ENCODE results near the gene TMC1.

Gene TMC1

GRCh38 chr9:72775570-72775969 is 254.2 kb downstream of the TMC1 start:
- Histone ChIP-seq H3K79me2 (ENCODE audit: insufficient read depth, low read length) (no peaks in the 10 kb centered on the region), H3K27ac (ENCODE audit: low read length) (no peak overlapping the region), H3K4me2 (ENCODE audit: insufficient read depth, low read length) (no peak overlapping the region), H3K9me3 (ENCODE audit: insufficient read depth, low read length, severe bottlenecking) (no peaks in the 10 kb centered on the region), H2AFZ (ENCODE audit: low read depth, low read length) (no peak overlapping the region), H4K20me1 (ENCODE audit: insufficient read depth, low read length) (no peaks in the 10 kb centered on the region), H3K9ac (ENCODE audit: low read depth, low read length) (no peak overlapping the region), H3K4me3 (ENCODE audit: low read depth in 1 of 2, low read length in 2 of 2) (no peak overlapping the region), H3K36me3 (ENCODE audit: insufficient read depth, low read length) (no peaks in the 10 kb centered on the region), H3K4me1 (ENCODE audit: insufficient read depth, low read length) (no peaks in the 10 kb centered on the region), H3K27me3 (ENCODE audit: insufficient read depth, low read length, poor library complexity) (no peaks in the 10 kb centered on the region)
- no peak for DNase-seq
- no peak for TF ChIP-seq CTCF (IDR thresholded peaks at IDR 0.05; ENCODE audit: borderline replicate concordance, extremely low read depth, low read length, poor library complexity, severe bottlenecking)
- TF ChIP-seq EZH2 (IDR thresholded peaks at IDR 0.05; ENCODE audit: borderline replicate concordance, low read depth, low read length, severe bottlenecking): no peak
- ATAC-seq (ENCODE audit: insufficient read depth, low read depth): no peak

- H3K36me3 ChIP-seq (ENCODE audit: insufficient read depth, low read length): no peaks in the 10 kb centered on the region
- H3K27ac ChIP-seq (ENCODE audit: low read length): no peak overlapping the region
- H3K4me3 ChIP-seq (ENCODE audit: low read depth in 1 of 2, low read length in 2 of 2): no peak overlapping the region
- H3K9ac ChIP-seq (ENCODE audit: low read depth, low read length): no peak overlapping the region
- no peaks in the 10 kb centered on the region for H3K9me3 ChIP-seq (ENCODE audit: insufficient read depth, low read length, severe bottlenecking)
- no peak overlapping the region for H2AFZ ChIP-seq (ENCODE audit: low read depth, low read length)
- no peaks in the 10 kb centered on the region for H3K27me3 ChIP-seq (ENCODE audit: insufficient read depth, low read length, poor library complexity)
- DNase-seq: no peak
- TF ChIP-seq EZH2 (IDR thresholded peaks at IDR 0.05; ENCODE audit: borderline replicate concordance, low read depth, low read length, severe bottlenecking): no peak
- no peak for TF ChIP-seq CTCF (IDR thresholded peaks at IDR 0.05; ENCODE audit: borderline replicate concordance, extremely low read depth, low read length, poor library complexity, severe bottlenecking)
- H3K4me2 ChIP-seq (ENCODE audit: insufficient read depth, low read length): no peak overlapping the region
- no peak for ATAC-seq (ENCODE audit: insufficient read depth, low read depth)
- H4K20me1 ChIP-seq (ENCODE audit: insufficient read depth, low read length): no peaks in the 10 kb centered on the region
- no peaks in the 10 kb centered on the region for H3K4me1 ChIP-seq (ENCODE audit: insufficient read depth, low read length)
- H3K79me2 ChIP-seq (ENCODE audit: insufficient read depth, low read length): no peaks in the 10 kb centered on the region
Observed at GRCh38 chr9:72779614-72780013, 258.2 kb downstream of the TMC1 start.

DNA sequence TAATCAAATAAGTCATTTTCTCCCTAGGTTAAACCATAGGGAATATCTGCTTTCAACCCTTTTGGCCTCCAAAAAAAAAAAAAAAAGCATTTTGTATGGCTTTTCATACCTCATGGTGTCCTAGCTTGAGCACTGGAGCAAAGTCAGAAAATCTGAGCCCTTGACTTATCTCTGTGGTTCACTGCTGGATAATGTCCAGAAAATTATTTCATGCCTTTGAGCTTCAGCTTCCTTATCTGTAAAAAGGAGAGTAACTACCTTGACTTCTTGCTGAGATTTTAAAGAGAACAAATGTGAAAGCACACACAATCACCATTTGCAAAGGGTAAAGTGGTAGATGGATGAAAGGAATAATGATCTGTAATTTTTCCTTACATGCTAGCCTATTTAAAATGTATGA is 265.5 kb downstream of the TMC1 start:
- Histone ChIP-seq H3K9ac (ENCODE audit: low read depth, low read length) (no peak overlapping the region), H3K27me3 (ENCODE audit: insufficient read depth, low read length, poor library complexity) (peaks cover 3% of the 10 kb centered on the region), H3K4me2 (ENCODE audit: insufficient read depth, low read length) (no peak overlapping the region), H3K4me1 (ENCODE audit: insufficient read depth, low read length) (no peaks in the 10 kb centered on the region), H3K9me3 (ENCODE audit: insufficient read depth, low read length, severe bottlenecking) (no peaks in the 10 kb centered on the region), H3K27ac (ENCODE audit: low read length) (no peak overlapping the region), H4K20me1 (ENCODE audit: insufficient read depth, low read length) (no peaks in the 10 kb centered on the region), H2AFZ (ENCODE audit: low read depth, low read length) (no peak overlapping the region), H3K36me3 (ENCODE audit: insufficient read depth, low read length) (no peaks in the 10 kb centered on the region), H3K4me3 (ENCODE audit: low read depth in 1 of 2, low read length in 2 of 2) (no peak overlapping the region), H3K79me2 (ENCODE audit: insufficient read depth, low read length) (no peaks in the 10 kb centered on the region)
- DNase-seq (no peak), ATAC-seq (ENCODE audit: insufficient read depth, low read depth) (no peak)
- TF ChIP-seq EZH2 (IDR thresholded peaks at IDR 0.05; ENCODE audit: borderline replicate concordance, low read depth, low read length, severe bottlenecking) (no peak), CTCF (IDR thresholded peaks at IDR 0.05; ENCODE audit: borderline replicate concordance, extremely low read depth, low read length, poor library complexity, severe bottlenecking) (no peak)
